Spleen (tissue), 11 donors: ENCODE data around the gene ENO2. TPM values are rescaled to one million over a fixed set of nuclear protein-coding genes. Genes with fewer than 3 reads are reported as not detected.

ENCODE experiments used
- DNase-seq: peaks from one replicate; pipeline ENCODE4 v3.0.0-alpha.2; 2020
- H3K27ac ChIP-seq, 8 donors: fragments of 200-600 bp; sonication (generic) in 7 of 8; 1 replicate in 4 of 8; 2 replicates in 4 of 8; pipeline versions ENCODE4 v1.5.0 to v1.8.0; 2016 to 2021; ENCODE audit warnings: inconsistent platforms in 4 of 8, mild to moderate bottlenecking in 4 of 8, moderate library complexity in 1 of 8
- H3K27me3 ChIP-seq, 7 donors: fragments of 200-600 bp; sonication (generic) in 6 of 7; replicated peaks in 1 of 7; 1 replicate in 4 of 7; 2 replicates in 3 of 7; pipeline versions ENCODE4 v1.5.0 to v1.8.0; 2016 to 2021; ENCODE audit warnings: inconsistent platforms in 3 of 7, mild to moderate bottlenecking in 1 of 7
- H3K36me3 ChIP-seq, 6 donors: fragments of 200-600 bp; sonication (generic) in 5 of 6; 1 replicate in 4 of 6; 2 replicates in 2 of 6; pipeline versions ENCODE4 v1.5.0 to v1.8.0; 2016 to 2021; ENCODE audit warnings: inconsistent platforms in 2 of 6
- H3K4me1 ChIP-seq, 6 donors: fragments of 200-600 bp; sonication (generic) in 5 of 6; 1 replicate in 3 of 6; 2 replicates in 3 of 6; pipeline versions ENCODE4 v1.5.0 to v1.8.0; 2016 to 2021; ENCODE audit warnings: inconsistent platforms in 3 of 6
- H3K4me3 ChIP-seq, 8 donors: fragments of 200-600 bp; sonication (generic) in 7 of 8; 1 replicate in 4 of 8; 2 replicates in 4 of 8; pipeline versions ENCODE4 v1.5.0 to v1.8.0; 2016 to 2021; ENCODE audit warnings: inconsistent platforms in 4 of 8, mild to moderate bottlenecking in 4 of 8, moderate library complexity in 2 of 8
- H3K9me3 ChIP-seq, 8 donors: fragments of 200-600 bp; sonication (generic) in 7 of 8; 1 replicate in 4 of 8; 2 replicates in 4 of 8; pipeline versions ENCODE4 v1.5.0 to v1.8.0; 2016 to 2021; ENCODE audit warnings: inconsistent platforms in 4 of 8
- POLR2A ChIP-seq, 3 donors: fragments of 450-650 bp; IDR thresholded peaks; one replicate each; pipeline ENCODE4 v1.5.1; 2017; ENCODE audit warnings: antibody characterized with exemption in 3 of 3, mild to moderate bottlenecking in 1 of 3
- POLR2AphosphoS5 ChIP-seq, 3 donors: sonication (generic); formaldehyde crosslinking; IDR thresholded peaks; one replicate each; pipeline ENCODE4 v1.5.1; 2017; ENCODE audit warnings: antibody characterized with exemption in 3 of 3
- WGBS, 5 donors: extraction: QIAGEN DNeasy Blood & Tissue Kit in 3 of 5; methylation state at CpG; one replicate each; pipeline versions ENCODE4 v1.1.5 to v1.1.7; 2013 to 2018; 5-methylcytosine and 5-hydroxymethylcytosine counted together
- intact Hi-C: fragments of 100-400 bp; cut with DNase I; formaldehyde crosslinking; loops from one replicate; pipeline ENCODE4 v1.15.0; 2023; ENCODE audit warnings: low total_unique reads
- polyA plus RNA-seq, 3 donors: library from polyadenylated mRNA; stranded (reverse); fragments of 200-250 nt; gene quantifications; one replicate each; pipeline ENCODE4 v1.2.1, GENCODE V29; 2013
- total RNA-seq, 7 donors: library from RNA; depleted of rRNA in 3 of 7; stranded (reverse); fragments of >200 nt in 3 of 7; fragmentation: NEBNext Ultra II Directional in 4 of 7; extraction: Animal tissue kit (Norgen Biotek cat#: 25700) in 4 of 7; gene quantifications; one replicate each; pipeline versions ENCODE4 v1.1.0 to v1.2.1, GENCODE V29; 2016 to 2021
- TF ChIP-seq, protein P1 (sequence below), 11 experiments: fragments of 200-600 bp in 7 of 11; fragments of 450-650 bp in 4 of 11; sonication (generic) in 4 of 11; IDR thresholded peaks in 8 of 11; conservative IDR thresholded peaks in 3 of 11; 1 replicate in 7 of 11; 2 replicates in 4 of 11; pipeline versions ENCODE4 v1.4.0 to v1.8.0; 2016 to 2021; ENCODE audit warnings: antibody characterized with exemption in 11 of 11, inconsistent platforms in 4 of 11, mild to moderate bottlenecking in 1 of 11
- donor health status: healthy with polysubstance abuse.
- donor health status: DM: no; HTN: no; CAD: no; lungs with moderate emphysema.
- donor health status: DM: no; HTN: no; CAD: no.
- donor health status: Bipolar disorder and iron deficiency.
- donor health status: healthy.
- donor health status: DM: no; HTN: no; CAD: no.
- donor health status: DM: yes; HTN: yes; CAD: no.

The ENO2 gene
- total and polyA plus RNA-seq, 10 donors = 7.6 to 41.3 (median 26.5) TPM

DNA sequence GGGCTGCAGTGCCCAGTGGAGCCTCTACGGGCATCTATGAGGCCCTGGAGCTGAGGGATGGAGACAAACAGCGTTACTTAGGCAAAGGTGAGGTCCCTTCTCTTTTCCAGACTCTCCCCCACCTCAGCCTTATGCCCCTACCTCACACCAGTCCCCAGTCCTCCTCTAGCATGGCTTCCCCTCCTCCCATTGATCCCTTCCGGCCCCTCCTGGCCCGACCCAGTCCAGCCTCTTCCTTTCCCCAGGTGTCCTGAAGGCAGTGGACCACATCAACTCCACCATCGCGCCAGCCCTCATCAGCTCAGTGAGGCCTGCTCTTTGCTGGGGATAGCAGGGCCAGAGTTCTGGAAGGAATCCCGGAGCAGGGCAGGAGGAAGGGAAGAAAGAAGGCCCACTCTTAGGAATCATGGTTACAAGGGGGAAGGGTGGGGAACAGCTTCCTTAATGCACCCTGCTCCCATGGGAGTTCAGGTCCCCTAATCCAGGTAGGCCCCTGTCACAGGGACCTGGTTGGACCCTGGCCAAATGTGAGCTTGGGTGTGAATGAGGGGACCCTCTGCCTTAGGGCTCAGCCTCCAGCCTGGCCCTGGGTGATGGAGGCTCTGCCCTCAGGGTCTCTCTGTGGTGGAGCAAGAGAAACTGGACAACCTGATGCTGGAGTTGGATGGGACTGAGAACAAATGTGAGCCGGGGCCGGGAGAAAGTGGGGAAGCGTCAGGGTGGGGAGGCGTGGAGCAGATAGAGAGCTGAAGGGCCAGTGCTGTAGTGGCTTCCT lies 2.2 kb downstream of the ENO2 start:
- TF ChIP-seq POLR2AphosphoS5 (IDR thresholded peaks at IDR 0.05) = no peak
- TF ChIP-seq POLR2A (IDR thresholded peaks at IDR 0.05) = no peak
- TF ChIP-seq, protein P1, sequence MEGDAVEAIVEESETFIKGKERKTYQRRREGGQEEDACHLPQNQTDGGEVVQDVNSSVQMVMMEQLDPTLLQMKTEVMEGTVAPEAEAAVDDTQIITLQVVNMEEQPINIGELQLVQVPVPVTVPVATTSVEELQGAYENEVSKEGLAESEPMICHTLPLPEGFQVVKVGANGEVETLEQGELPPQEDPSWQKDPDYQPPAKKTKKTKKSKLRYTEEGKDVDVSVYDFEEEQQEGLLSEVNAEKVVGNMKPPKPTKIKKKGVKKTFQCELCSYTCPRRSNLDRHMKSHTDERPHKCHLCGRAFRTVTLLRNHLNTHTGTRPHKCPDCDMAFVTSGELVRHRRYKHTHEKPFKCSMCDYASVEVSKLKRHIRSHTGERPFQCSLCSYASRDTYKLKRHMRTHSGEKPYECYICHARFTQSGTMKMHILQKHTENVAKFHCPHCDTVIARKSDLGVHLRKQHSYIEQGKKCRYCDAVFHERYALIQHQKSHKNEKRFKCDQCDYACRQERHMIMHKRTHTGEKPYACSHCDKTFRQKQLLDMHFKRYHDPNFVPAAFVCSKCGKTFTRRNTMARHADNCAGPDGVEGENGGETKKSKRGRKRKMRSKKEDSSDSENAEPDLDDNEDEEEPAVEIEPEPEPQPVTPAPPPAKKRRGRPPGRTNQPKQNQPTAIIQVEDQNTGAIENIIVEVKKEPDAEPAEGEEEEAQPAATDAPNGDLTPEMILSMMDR (IDR thresholded peaks at IDR 0.05 in 8 of 11, conservative IDR thresholded peaks at IDR 0.05 in 3 of 11) = no peak
- Histone ChIP-seq H3K4me1 (peaks cover 4 to 37% (median 20%) of the 10 kb centered on the region in 6 donors), H3K27me3 (peaks cover 0 to 39% (median 0%) of the 10 kb centered on the region in 7 donors), H3K27ac (no peak overlapping the region), H3K9me3 (no peaks in the 10 kb centered on the region), H3K4me3 (no peak overlapping the region), H3K36me3 (peaks cover 0 to 28% (median 3%) of the 10 kb centered on the region in 6 donors)
- intact Hi-C loops = no loop called here
- whole genome bisulfite sequencing, 5 donors = 90 to 95% (median 93%) methylated on average over 11 of the region's 11 CpGs
- DNase-seq = peak; percentile 67

DNA sequence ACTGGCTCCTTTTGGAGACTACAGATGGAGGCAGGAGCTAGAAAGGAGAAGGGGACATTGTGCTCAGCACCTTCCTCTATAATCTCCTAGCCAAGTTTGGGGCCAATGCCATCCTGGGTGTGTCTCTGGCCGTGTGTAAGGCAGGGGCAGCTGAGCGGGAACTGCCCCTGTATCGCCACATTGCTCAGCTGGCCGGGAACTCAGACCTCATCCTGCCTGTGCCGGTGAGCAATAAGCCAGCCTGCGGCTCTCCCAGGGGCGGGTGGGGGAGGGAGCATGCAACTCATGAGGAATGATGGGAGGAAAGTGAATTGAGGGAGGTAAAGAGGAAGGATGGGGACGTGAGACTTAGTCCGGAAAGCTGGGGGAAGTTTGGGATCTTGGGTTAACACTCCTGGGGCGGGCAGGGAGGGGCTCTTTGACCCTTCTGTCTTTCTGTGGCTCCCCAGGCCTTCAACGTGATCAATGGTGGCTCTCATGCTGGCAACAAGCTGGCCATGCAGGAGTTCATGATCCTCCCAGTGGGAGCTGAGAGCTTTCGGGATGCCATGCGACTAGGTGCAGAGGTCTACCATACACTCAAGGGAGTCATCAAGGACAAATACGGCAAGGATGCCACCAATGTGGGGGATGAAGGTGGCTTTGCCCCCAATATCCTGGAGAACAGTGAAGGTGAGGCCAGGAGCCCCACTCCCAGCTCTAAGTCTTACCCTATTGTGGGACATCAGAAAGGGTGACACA lies 3.3 kb downstream of the ENO2 start:
- H3K27me3 ChIP-seq = peaks cover 0 to 33% (median 0%) of the 10 kb centered on the region in 7 donors
- H3K27ac ChIP-seq = no peak overlapping the region
- 83 to 90% (median 87%) methylated on average over 14 of the region's 14 CpGs for WGBS, 5 donors
- TF ChIP-seq, protein P1 (IDR thresholded peaks at IDR 0.05 in 8 of 11, conservative IDR thresholded peaks at IDR 0.05 in 3 of 11) = no peak
- TF ChIP-seq POLR2AphosphoS5 (IDR thresholded peaks at IDR 0.05) (no peak), POLR2A (IDR thresholded peaks at IDR 0.05) (no peak)
- peak; percentile 49 for DNase-seq
- peaks cover 4 to 48% (median 31%) of the 10 kb centered on the region in 6 donors for H3K4me1 ChIP-seq
- no peak overlapping the region for H3K4me3 ChIP-seq
- no peaks in the 10 kb centered on the region for H3K9me3 ChIP-seq
- intact Hi-C loops = no loop called here
- peaks cover 0 to 31% (median 3%) of the 10 kb centered on the region in 6 donors for H3K36me3 ChIP-seq

DNA sequence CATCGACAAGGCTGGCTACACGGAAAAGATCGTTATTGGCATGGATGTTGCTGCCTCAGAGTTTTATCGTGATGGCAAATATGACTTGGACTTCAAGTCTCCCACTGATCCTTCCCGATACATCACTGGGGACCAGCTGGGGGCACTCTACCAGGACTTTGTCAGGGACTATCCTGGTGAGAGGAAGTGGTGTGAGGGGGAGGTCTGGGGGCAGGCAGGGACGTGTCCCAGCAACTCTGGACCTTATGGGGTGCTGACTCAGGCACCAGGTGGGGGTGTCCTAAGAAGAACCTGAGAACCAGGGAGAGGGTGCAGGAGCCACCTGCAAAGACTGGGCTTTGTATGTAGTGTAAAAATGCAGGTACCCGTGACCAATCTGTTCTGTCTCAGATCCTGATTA lies 5.2 kb downstream of the ENO2 start:
- Histone ChIP-seq H3K36me3 (peaks cover 0 to 31% (median 3%) of the 10 kb centered on the region in 6 donors), H3K27ac (peak overlapping the region in 1 of 8 donors; percentile 27), H3K4me3 (no peak overlapping the region), H3K27me3 (peaks cover 0 to 13% (median 0%) of the 10 kb centered on the region in 7 donors), H3K4me1 (peaks cover 2 to 52% (median 41%) of the 10 kb centered on the region in 6 donors), H3K9me3 (no peaks in the 10 kb centered on the region)
- intact Hi-C loops = no loop called here
- peak; percentile 50 for DNase-seq
- WGBS, 5 donors = 63 to 73% (median 65%) methylated on average over 7 of the region's 7 CpGs
- TF ChIP-seq, protein P1 (IDR thresholded peaks at IDR 0.05 in 8 of 11, conservative IDR thresholded peaks at IDR 0.05 in 3 of 11) = no peak
- TF ChIP-seq POLR2AphosphoS5 (IDR thresholded peaks at IDR 0.05) (no peak), POLR2A (IDR thresholded peaks at IDR 0.05) (no peak)

DNA sequence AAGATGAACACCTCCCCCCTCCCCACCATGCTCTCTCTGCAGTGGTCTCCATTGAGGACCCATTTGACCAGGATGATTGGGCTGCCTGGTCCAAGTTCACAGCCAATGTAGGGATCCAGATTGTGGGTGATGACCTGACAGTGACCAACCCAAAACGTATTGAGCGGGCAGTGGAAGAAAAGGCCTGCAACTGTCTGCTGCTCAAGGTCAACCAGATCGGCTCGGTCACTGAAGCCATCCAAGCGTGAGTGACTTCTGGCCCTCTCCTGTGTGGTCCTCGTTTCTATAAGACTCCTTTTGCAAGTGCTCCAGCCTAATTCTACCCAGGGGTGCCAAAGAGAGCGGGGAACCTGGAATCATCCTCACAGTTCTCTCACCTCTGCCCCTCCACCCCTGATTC lies 7.2 kb downstream of the ENO2 start:
- Histone ChIP-seq H3K9me3 (no peaks in the 10 kb centered on the region), H3K36me3 (peaks cover 0 to 26% (median 3%) of the 10 kb centered on the region in 6 donors), H3K27ac (peak overlapping the region in 3 of 8 donors; percentile 55 to 95 (median 62)), H3K4me3 (no peak overlapping the region), H3K27me3 (no peaks in the 10 kb centered on the region), H3K4me1 (peaks cover 5 to 52% (median 48%) of the 10 kb centered on the region in 6 donors)
- WGBS, 5 donors = 80 to 93% (median 85%) methylated on average over 7 of the region's 7 CpGs
- peak; percentile 61 for DNase-seq
- TF ChIP-seq POLR2AphosphoS5 (IDR thresholded peaks at IDR 0.05) (no peak), POLR2A (IDR thresholded peaks at IDR 0.05) (no peak)
- TF ChIP-seq, protein P1 (IDR thresholded peaks at IDR 0.05 in 8 of 11, conservative IDR thresholded peaks at IDR 0.05 in 3 of 11) = no peak
- intact Hi-C loops = no loop called here
